ENCODE results near the gene ZDHHC22. TPM values are rescaled to one million over a fixed set of nuclear protein-coding genes. Genes with fewer than 3 reads are reported as not detected.

Gene ZDHHC22
- total RNA-seq, 1 donor = not detected

DNA sequence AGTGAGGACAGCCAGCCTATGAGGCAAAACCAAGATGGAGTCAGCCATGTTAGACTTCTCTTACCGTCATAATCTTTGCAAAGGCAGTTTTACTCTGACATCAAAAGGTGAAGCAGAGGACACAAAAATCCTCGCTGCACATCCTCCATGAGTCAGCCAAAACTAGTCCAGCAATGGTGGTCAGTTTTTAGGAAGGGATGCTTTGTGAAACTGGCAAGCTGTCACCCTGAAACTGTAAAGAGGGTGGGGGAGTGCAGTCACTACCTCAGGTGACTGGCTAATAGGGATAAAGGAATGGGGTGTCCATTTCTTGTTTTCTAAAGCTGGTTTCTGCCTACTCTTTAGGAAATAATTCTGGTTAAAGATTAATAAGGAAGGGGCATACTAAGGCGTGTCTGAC lies 48.9 kb downstream of the ZDHHC22 start:
- DNase-seq (ENCODE audit: low read depth) = no peak
- TF ChIP-seq, protein P1, sequence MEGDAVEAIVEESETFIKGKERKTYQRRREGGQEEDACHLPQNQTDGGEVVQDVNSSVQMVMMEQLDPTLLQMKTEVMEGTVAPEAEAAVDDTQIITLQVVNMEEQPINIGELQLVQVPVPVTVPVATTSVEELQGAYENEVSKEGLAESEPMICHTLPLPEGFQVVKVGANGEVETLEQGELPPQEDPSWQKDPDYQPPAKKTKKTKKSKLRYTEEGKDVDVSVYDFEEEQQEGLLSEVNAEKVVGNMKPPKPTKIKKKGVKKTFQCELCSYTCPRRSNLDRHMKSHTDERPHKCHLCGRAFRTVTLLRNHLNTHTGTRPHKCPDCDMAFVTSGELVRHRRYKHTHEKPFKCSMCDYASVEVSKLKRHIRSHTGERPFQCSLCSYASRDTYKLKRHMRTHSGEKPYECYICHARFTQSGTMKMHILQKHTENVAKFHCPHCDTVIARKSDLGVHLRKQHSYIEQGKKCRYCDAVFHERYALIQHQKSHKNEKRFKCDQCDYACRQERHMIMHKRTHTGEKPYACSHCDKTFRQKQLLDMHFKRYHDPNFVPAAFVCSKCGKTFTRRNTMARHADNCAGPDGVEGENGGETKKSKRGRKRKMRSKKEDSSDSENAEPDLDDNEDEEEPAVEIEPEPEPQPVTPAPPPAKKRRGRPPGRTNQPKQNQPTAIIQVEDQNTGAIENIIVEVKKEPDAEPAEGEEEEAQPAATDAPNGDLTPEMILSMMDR (IDR thresholded peaks at IDR 0.05; ENCODE audit: insufficient read depth, low read depth, low read length) = no peak
- H3K4me3 ChIP-seq (ENCODE audit: low read depth, low read length) = no peak overlapping the region

DNA sequence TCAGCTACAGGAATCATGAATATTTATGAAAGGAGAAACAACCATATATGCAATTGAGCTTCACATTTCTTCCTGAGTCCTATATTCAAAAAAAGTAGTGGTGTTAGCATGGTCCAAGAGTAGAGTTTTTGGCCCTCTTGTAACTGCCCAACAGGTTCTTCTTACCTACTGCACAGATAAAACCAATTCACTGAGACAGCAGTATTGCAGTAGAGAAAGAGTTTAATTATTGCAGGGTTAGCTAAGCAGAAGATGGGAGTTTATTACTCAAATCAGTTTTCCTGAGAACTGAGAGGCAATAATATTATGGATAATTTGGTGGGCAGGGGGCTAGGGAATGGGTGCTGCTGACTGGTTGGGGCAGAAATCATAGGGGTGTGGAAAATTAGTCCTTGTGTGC lies 50.1 kb downstream of the ZDHHC22 start:
- DNase-seq (ENCODE audit: low read depth) = no peak
- no peak overlapping the region for H3K4me3 ChIP-seq (ENCODE audit: low read depth, low read length)
- TF ChIP-seq, protein P1 (IDR thresholded peaks at IDR 0.05; ENCODE audit: insufficient read depth, low read depth, low read length) = no peak

DNA sequence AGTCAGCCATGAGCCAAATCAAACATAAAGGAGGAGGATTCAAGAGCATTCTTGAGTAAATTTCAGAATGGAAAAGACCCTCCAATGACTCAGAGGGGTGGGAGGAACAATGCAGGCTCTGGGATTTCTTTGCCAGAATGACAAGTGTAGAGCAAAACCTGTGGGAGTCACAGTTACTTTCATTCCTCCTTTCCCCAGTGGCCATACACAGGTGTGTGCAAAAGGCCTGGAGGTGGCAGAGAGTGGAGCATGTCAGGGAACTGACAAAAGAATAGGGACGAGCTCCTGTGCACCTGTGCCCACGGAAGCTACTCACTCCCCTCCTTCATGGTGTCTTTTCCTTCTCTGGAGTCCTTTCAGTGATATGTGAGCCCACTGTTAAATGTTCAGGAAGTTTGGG lies 52.9 kb downstream of the ZDHHC22 start:
- H3K4me3 ChIP-seq (ENCODE audit: low read depth, low read length) = no peak overlapping the region
- TF ChIP-seq, protein P1 (IDR thresholded peaks at IDR 0.05; ENCODE audit: insufficient read depth, low read depth, low read length) = no peak
- DNase-seq (ENCODE audit: low read depth) = no peak

DNA sequence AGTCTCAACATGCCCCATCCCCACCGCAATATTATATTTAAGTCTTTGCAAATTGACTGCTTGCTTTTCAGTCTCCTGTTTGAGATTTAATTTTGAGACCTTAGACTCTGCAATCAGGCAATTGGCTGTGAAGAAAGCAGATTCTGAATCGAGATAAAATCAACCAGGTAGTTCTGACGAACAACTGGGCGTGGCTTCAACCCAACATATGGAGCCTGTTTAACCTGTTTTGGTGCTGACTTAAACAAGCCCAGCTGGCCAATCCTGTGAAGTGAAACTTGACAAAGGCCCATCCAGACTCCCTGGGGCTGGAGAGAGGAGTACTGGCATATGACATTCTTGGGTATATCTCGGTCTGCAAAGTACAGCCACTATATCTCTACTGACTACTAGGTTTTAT lies 53.4 kb downstream of the ZDHHC22 start:
- TF ChIP-seq, protein P1 (IDR thresholded peaks at IDR 0.05; ENCODE audit: insufficient read depth, low read depth, low read length) = no peak
- DNase-seq (ENCODE audit: low read depth) = no peak
- no peak overlapping the region for H3K4me3 ChIP-seq (ENCODE audit: low read depth, low read length)

DNA sequence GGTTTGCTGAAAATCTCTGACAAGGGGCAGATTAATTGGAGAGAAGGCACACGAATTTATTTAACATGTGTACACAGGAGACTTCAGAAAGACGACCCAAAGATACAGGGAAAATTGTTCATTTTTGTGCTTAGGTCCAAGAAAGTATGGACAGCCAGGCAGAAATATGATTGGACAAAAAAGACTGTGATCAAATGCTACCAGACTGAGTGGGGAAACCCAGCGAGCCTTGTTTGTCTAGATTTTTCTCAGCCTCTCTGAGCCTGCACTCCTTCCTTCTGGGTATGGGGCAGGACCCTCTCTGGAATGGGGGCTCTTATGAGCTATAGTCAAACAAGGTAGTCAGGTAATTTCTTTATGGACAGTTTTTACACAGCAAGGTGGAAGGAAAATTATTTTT lies 54.0 kb downstream of the ZDHHC22 start:
- TF ChIP-seq, protein P1 (IDR thresholded peaks at IDR 0.05; ENCODE audit: insufficient read depth, low read depth, low read length) = no peak
- H3K4me3 ChIP-seq (ENCODE audit: low read depth, low read length) = no peak overlapping the region
- DNase-seq (ENCODE audit: low read depth) = no peak

DNA sequence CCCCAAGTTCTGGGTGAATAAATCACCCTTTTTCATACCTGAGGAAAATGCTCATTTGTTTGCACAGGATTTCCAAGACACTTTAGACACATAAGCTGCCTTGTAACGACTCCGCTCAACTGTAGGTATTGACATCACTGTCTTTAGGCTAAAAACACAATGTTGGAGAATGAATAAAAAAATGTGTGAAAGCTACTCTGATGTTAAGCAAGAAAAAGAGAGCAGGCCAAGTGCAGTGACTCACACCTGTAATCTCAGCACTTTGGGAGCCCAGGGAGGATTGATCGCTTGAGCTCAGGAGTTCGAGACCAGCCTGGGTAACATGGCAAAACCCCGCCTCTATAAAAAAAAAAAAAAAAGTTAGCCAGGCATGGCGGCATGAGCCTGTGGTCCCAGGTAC lies 54.6 kb downstream of the ZDHHC22 start:
- no peak overlapping the region for H3K4me3 ChIP-seq (ENCODE audit: low read depth, low read length)
- DNase-seq (ENCODE audit: low read depth) = no peak
- TF ChIP-seq, protein P1 (IDR thresholded peaks at IDR 0.05; ENCODE audit: insufficient read depth, low read depth, low read length) = no peak

DNA sequence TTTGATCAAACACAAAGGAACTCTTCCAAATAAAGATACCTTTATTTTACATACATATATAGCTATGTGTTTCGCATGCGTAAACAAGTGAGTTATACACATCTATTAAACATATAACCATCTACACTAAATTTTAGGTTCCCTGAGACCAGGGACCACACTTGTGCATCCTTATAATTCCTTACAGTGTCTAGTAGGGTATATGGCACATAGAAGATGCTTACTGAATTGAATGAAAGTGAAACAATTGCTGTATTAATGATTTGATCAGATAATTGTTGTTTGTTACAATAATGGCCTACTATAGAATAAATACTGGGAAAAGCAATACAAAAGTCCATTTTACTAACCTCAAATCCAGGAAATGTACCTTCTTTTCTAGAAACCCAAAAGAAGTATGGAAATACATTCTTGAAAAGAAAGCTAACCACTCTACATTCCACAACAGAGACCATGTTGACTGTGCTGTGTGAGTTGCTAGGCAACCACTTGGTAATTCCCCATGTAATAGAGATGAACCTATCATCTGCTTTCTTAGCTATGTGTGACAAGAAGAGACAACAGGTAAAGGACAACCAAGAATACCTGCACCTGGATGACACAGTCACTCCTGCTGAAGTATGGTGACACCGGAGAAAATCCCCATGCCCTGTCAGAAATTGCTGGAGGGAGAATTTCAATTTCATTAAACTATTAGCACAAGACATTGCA lies 55.4 kb downstream of the ZDHHC22 start:
- peak; percentile 33 for DNase-seq (ENCODE audit: low read depth)
- TF ChIP-seq, protein P1 (IDR thresholded peaks at IDR 0.05; ENCODE audit: insufficient read depth, low read depth, low read length) = no peak
- no peak overlapping the region for H3K4me3 ChIP-seq (ENCODE audit: low read depth, low read length)

All from fibroblast of villous mesenchyme (primary cell).